HG03196 (cell line): ENCODE measurements around the gene HMX1.

Experiments
- ATAC-seq: cut with Tn5 transposase; IDR thresholded peaks from one replicate; pipeline ENCODE4 v1.9.1; 2021; ENCODE audit not compliant: unreplicated experiment

Gene HMX1

DNA sequence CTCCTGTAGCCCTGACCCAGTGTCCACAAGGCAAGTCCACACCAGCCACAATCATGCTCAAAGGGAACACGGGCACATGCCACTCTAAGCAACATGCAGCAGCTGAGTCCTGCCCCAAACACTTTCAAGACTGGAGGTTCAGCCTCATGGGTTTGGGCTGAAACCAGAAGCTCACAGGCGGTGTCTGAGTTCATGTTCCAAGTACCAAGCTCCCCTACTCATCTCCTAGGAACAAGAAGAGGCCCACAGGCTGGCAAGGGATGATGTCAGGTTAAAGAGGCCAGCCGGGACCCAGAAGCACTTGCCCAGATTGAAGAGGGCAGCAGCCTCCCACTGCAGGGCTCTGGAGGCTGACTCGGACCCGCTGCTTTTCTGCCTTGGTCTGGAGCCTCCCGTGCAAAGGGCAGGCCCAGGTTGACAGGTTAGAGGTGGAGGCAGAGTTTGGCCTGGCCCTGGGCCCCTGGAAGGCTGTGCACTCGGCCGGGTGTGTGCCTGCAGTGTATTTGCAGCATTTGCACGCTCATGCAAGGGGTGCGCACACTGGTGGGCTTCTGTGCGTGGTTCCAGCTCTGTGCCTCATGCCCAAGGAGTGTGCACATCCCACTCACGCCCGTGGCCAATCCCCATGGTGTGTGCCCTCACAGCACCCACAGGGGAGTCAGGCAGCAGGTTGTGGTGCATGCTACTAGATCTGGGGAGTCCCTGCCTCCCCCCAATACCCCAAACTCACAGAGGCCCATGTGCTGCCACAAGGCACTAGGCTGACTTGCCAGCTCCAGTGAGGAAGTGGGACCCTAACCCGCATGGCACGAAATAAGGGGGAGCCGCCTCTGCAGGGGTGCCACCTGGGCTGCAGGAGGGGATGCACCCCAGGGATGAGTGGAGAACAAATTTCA, 2.4 kb downstream of the HMX1 start:
- ATAC-seq: no peak

DNA sequence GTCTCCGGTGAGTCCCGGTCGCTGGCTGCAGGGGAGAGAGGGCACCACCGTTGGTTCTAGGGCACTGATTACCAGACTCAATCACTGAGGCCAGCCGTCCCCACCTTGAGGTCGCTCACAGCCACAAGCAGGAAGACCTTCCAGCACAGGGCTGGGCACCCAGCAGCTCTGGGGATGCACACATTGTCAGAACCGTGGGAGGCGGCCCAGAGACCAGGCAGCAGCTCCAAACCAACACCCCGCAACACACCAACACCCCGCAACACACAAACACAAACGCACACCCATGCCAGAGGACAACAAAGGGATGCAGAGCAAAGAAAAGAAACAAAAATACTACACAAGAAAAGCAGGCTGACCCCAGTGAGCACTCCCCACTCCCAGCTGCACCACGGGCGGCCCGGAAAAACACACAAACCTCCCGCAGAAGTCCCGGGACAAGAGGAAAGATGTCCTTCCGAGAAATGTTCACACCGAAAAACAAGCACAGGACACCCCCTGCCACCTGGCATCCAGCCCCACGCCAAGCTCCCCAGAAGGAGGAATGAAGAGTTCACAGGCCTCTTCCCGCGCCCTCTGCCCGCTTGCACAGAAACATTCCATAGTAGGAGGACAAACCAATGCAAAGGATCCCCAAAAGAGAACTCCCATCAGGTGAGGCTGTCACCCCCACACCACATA, 3.2 kb downstream of the HMX1 start:
- no peak for ATAC-seq

DNA sequence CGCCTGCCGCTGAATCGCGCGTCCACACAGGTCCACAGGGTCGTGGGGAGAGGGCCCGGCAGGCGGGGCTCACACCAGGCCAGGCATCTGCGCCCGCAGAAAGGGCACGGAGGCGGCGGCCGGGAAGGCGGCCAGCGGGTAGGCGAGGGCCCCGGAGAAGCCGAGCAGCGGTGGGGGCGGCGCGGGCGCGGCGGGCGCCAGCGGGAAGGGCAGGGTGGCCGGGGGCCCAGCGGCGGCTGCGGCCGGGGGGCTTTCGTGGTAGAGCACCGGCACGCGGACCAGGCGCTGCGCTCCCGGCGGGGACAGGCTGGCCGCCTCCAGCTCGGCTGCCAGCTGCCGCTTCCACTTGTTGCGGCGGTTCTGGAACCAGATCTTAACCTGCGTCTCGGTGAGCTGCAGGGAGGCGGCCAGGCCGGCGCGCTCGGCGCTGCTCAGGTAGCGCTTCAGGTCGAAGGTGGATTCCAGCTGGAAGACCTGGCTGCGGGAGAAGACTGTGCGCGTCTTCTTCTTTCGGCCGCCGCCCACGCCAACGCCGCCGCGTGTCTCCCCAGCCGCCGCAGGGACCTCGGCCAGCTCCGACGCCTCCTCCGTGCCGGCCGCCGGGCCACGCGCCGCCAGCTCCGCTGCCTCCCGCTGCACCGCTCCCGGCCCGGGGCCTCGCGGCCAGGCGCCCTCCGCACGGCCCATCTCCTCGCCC, 3.9 kb downstream of the HMX1 start:
- no peak for ATAC-seq

DNA sequence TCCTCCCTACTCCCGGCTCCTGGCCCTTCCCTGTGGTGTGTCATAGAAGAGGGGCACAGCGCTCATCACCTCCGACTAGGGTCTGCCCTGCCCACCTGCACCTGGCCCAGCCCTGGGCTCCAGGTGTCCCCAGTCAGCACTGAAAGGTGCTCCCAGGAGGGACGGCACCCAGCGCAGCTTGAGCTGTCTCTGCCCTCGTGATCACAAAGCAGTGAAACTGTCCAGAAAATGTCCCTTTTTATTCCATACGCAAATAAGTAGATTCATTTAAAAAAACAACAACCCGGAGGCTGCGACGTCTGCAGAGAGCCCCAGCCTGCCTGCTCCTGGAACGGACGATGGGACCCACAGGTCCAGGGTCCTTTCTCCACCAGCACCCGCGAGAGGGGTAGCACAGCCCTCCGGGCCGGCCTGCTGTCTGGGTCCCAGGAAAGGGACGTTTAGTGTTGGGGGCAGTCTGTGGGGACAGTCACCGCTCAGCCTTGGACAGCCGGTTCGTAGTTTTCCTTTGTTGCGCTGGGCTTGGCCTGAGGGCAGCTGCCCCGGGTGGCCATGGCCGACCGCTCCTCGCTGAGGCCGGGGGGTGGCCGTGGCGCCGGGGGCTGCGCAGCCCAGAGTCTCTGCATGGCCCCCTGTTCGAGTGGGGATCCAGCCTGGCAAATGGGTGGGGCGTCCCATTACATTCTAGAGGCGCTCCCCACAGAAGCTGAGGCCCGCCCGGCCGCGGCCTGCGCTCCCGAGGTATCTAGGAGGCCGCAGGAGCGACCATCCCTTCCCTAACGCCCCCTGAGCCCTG, 4.6 kb downstream of the HMX1 start:
- ATAC-seq: no peak

DNA sequence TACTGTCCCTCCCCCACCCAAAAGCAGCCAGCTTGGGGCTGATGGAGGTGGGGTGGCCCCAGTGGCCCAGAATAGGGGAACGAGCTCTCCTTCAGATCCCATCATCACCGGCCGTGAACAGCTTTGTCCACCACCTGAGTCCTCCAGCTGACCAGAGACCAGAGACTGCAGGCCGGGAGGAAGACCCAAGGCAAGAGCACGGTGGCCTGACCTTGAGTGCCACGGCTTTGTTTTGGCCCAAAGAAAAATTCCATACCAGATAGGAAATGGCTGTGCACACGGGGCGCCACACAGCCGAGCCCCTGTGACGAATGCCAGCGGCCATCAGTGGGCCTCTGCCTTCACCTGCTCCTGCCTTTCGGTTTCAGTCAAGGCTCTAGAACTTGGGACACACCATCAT, 5.2 kb downstream of the HMX1 start:
- ATAC-seq: no peak

DNA sequence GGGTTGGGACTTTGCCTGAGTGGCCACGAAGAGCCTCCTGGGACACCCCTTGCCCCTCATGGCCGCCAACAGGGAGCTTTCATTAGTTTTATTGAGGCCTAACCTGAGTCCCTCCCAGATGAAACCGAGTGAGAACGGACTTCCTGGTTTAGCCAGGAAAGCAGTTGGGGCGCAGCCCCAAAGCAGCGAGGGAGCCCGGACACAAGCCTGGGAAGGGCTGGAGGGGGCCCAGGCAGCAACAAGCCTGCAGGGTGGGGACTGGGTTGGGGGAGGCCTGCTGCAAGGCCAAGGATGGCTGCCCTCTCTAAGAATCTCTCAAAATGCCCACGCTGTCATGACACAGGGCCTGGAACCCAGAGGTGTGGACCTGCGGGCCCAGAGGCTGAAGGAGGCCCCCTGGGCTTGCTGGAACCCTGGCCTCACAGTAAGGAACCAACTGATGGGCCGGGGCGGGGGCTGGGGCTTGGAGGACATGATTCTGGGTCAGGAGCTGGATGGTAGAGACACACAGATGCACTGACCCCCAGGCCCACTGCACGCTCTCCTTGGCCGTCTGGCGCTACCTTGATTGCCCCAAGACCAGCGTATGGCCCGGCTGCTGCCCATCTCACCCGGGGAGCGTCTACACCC, 5.8 kb downstream of the HMX1 start:
- ATAC-seq: no peak

DNA sequence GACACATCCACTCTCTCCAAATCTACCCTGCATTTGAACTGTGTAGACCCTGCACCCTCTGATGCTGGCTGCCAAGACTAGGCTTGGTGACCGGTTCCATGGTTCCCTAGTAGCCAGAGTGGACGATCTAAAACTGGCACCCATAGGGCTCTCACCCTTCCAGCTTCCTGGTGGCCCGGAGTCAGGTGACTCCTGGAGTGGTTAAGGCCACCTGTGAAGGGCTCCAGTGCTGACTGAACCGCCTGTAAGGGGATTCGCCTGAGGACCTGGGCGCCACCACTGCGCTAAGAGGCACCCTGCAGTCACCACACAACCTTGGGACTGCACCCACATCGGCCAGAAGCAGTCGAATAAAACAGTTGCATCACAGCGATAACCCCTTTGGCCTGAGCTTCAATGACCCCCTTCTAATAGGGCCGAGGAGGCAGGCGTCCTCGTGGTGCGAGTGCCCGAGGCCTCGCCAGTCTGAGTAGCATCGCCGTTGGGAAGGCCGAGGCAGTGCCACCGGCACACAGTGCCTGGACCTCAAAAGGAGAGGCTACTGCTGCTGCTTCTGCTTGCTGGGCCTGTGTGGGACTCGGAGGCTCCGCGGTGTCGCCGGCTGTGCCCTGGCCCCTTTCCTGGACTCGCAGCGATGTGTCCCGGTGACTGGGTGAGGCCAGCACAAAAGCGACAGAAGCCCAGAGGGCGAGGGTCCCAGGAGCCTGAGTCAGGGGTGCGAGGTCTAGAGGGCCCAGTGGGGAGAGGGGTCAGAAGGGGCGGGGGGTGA, 6.5 kb downstream of the HMX1 start:
- ATAC-seq: no peak

DNA sequence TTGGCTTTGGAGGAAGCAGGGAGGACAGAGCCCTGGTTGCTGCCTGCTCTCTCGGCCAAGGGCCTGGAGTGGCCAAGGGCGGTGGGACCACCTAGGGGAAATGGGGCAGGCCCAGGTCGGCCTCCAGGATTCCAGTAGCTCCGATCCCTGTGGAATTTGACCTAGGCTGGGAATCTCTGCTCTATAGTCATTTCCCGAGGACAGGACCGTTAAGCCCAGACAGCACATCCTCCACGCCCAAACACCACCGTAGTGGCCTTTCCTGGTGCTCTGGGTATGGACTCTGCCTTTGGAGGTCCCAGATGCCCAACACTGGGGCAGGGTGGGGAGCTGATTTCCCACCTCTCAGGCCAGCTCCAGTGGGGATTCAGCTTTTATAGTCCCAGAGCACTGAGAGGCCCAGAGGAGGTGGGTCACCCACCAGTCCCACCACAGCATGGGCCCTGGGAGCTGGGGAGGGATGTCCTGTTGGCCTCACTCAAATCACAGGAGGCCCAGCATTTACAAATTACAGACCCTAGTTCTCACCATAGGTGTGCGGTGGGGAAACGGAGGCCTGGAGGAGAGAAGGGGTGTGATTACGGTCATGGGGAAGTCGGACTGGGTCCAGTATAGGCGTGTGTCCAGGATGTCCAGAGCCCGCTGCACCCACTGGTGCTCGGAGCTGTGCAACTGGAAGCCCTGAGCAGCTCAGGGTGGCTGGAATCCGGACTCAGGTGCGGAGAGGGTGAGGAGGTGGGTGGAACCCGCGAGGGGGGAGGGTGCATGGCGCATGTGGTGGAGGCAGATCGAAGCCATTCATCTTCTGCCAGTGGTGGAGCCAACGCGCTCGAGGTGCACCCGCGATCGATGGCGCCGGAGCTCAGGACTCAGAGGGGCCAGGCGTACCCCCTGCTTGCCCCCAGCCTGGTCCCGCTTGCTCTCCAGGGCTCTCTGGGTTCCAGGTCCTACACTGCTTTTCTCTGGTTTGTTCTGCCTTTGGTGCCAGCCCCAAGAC, 7.7 kb downstream of the HMX1 start:
- no peak for ATAC-seq

DNA sequence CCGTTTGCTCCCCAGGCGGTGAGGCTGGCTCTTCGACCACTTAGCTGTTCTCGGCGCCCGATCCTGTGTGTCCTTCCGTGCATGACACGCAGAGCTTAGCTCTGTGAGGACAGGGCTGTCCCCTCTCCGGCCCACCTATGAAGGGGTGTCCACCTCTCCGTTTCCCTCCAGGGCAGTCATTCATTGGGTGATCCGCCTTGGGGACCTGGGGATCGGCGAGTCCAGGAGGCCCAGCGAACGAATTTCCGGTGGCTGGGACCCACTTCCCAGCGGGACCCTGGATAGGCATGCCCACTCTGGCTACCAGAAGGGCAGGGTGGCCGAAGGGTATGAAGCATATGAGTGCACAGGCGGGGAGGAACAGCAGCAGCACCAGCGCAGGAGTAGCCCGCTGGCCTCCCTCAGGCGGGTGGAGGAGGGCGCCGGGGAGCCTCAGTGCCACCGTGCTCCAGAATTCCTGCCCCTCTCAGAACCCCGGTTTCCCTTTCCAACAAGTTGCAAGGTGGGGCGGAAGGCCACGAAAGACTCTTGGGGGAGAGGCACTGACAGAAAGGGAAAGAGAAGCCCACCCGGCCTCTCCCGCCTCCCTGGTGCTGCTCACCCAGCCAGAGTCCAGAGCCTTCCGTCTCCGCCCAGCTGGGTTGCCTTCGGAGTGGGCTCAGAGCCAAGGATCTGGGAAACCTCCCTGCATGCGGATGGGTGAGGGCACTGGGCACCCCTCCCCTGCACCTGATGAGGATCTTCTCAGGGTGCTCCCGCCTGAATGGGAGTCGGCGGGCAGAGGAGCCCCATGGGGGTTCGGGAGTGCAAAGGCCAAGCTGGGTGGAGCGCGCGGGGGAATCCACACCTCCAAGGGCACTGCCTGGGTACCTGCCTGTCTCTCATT, 8.6 kb downstream of the HMX1 start:
- no peak for ATAC-seq

DNA sequence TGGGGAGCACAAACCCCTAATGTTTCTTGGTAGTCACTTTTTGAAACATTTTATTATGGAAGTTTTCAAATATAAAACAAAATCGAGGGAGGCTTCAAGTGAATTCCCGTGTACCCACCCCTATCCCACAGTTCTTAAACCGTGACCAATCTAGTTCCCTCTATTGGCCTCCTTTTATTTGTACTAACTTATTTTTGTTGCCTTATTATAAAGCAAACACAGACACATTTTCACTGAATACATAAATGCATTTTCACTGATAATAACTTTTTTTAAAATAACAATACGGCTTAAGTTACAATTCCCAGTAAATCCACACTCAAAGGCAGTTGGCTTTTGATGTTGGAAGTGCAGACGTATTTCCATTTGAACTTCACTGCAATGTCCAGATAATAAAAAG, 9.3 kb downstream of the HMX1 start:
- no peak for ATAC-seq

DNA sequence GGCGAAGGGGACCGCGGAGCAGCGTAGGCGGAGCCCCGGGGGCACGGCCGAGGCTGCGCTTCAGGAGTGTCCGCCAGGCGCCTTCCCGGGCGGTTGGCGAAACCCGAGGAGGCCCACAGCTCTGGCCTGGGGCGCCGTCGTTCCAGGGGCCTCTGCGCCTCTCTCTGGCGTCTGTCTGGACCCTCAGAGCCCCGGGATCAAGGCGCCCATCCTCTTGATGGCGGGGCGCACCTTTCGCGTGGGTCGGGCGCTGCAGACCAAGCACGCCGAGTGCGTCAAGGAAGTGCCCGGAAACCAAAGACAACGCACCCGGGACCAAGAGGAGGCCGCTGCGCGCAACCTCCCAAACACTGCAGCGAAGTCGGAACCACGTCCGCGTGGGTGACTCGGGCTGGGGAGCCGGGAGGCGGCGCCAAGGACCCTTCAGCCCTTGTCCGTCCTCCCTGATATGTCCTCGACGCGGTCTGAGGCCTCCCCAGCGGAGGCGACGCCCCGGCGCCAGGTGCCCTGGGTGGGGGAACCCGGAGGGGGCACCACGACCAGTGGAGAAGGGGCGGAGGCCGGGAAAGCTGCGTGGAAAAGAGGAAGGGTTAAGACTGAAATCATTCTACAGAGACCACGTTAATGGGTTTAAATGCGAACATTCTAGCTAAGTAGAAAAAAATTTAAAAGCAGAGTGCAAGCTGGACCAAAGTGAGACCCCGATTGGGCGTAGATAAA, 9.9 kb downstream of the HMX1 start:
- no peak for ATAC-seq

DNA sequence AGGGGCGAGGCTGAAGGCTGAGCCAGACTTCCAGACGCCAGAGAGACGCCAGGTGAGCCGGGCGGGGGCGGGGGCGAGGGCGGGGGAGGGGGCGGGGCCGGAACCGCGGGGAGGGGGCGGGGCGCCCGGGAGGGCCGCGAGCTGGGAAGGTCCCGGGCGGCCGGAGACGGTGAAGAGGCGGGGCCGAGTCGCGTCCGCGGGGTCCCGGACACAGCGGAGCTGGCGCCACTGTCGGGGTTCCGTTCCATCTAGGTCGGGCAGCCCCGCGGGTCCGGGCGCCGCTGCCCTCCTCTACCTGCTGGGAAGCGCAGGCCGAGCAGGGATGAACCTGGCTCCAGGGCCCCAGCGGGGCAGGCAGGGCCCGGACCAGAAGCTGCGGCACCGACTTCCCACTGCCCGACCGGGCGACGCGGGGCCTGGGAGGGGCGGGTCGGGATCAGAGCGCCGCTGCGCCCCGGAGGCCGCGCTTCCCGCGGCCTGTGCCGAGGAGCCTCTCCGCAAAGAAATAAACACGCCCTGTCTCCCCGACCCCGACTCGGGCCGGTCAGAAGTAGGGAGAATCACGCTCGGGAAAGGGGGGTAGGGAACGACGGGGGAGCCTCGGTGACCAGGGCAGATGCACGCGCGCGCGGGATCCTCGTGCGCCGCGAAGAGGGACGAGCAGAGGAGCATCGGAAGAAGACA, 10.6 kb downstream of the HMX1 start:
- no peak for ATAC-seq

DNA sequence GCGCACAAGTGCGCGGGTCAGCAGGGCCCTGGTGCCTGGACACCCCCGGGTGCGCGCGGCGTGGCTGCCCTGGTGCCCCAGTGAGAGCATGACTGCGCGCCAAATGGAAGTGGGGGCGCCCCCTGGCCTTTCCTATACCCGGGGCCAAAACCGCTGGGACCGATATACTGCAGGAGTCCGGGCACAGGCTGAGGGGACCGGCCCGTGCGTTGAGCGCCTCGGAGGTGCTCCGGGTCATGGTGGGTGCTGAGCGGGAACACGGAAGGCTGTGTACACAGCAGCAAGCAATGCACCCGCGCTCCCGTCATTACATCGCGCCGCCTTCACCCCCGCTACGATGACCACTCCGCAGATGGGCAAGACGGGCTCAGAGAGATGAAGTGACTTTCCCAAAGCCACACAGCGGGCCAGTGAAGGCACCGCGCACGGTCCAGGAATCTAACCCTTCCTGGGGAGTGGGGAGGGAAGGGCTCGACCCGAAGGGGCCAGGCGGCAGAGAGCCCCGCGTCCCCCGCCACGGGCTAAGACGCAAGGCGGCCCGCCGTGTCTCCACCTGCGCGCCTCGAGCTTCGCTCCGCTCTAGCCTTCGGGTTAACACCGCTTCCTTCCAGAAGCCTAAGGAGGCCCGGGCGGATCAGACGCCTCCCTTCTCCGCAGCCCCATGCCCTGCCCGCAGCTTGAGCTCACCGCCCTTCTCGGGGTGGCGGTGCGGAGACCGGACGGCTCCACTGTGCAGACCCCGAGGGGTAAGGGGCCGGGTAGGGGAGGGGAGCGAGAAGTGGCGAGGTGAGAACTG, 11.3 kb downstream of the HMX1 start:
- no peak for ATAC-seq

DNA sequence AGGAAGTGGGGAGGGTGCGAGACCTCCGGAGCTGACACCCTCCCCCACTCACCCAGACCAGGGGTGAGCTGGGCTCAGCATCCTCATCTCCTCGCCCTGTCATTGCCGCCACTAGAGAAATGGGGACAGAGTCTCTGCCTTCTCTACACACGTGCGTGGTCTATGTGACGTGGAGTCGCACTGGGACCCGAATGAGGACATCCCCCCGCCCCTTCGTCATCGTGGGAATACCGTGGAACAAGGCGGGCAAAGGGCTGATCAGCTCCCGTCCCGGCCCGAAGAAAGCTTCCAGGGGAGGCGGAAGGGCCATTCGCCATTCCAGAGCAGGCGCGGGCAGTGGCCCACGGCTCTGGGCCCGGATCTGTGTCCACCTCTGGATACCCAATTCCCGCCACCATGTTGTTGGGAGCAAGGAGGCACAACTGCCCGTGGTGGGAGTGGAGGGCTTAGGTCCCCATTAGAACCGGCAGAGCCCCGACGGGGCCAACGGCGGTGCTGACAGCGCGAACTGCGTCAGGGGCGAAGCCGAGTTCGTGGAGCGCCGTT, 12.0 kb downstream of the HMX1 start:
- no peak for ATAC-seq

DNA sequence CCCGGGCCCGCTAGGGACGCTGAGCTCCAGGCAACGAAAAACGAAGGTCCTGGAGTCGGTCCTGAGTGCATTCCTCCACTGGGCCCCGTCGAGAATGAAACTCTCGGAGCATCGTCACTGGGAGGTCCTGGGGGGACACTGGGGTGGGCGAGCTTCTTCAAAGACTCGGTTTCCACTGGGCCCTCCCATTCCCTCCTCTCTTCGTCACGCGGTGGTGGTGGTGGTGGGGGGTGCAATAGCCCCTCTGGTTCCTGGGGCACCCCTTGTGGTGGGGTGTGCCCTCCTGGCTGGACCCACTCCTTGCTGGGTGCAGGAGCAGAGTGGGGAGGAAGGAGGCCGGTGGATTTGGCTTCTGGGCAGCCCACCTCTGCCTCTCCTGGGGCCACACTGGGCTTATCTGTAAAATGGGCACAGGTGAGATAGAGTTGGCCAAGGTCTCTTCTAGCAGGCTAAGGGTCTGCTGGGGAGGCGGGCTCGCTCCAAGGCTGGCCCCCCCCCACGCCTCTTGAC, 12.9 kb downstream of the HMX1 start:
- no peak for ATAC-seq
